K562 (cell line): Measurements from ENCODE around the gene ARHGAP26. TPM values are rescaled to one million over a fixed set of nuclear protein-coding genes. Genes with fewer than 3 reads are reported as not detected.

Source experiments
- ATAC-seq: fragments of 200-7000 bp; cut with Tn5 transposase; 3 replicates; pipeline ENCODE4 v1.9.1; 2020; ENCODE audit warnings: moderate library complexity
- BruUV-seq: library from RNA; stranded (reverse); fragments of 400-500 nt; replicated peaks from 2 replicates; lab custom pipeline; 2021; lab: Mats Ljungman, UMichigan
- CTCF ChIA-PET: fragments of 300-600 bp; formaldehyde crosslinking; extraction: SDS; loops from one replicate; lab custom pipeline; 2021; ENCODE audit warnings: low intra/inter-chr PET ratio; lab: Yijun Ruan, JAX
- POLR2A ChIA-PET: fragments of 300-600, 350-650 bp; sonication (Branson Sonifier 250); formaldehyde crosslinking; extraction: SDS; loops from one replicate; lab custom pipeline; 2021; ENCODE audit warnings: antibody characterized with exemption, inconsistent platforms; lab: Yijun Ruan, JAX
- DNase-seq, 4 experiments: peaks; one replicate each; pipeline versions ENCODE4 v3.0.0 to v3.0.0-alpha.2; 2011 to 2018; ENCODE audit warnings: low spot score in 3 of 4, mixed read lengths in 3 of 4; ENCODE audit errors: extremely low read depth in 1 of 4
- FAIRE-seq: peaks from 2 replicates; lab custom pipeline; 2011; peaks lifted over from hg19 to GRCh38; lab: Jason Lieb, UNC
- H2AFZ ChIP-seq: 2 replicates; pipeline ENCODE4 v1.6.0; 2011; ENCODE audit warnings: low read depth, low read length, control low read depth, inconsistent platforms
- H3K27ac ChIP-seq: fragments of 200-600 bp; 3 replicates; pipeline ENCODE4 v1.8.0; 2011; ENCODE audit warnings: low read depth, mild to moderate bottlenecking, control low read depth, inconsistent platforms, low read length, moderate library complexity, mixed read lengths; ENCODE audit errors: extremely low read depth
- H3K27me3 ChIP-seq, 2 experiments: fragments of 300-600 bp in 1 of 2; 2 replicates in 1 of 2; 3 replicates in 1 of 2; pipeline versions ENCODE4 v1.6.0 to v1.8.0; 2011; ENCODE audit warnings: inconsistent platforms in 2 of 2, low read length in 2 of 2, mild to moderate bottlenecking in 1 of 2, mixed read lengths in 1 of 2, moderate library complexity in 1 of 2; ENCODE audit not compliant: control insufficient read depth in 2 of 2, insufficient read depth in 2 of 2
- H3K36me3 ChIP-seq: fragments of 300-600 bp; 3 replicates; pipeline ENCODE4 v1.8.0; 2011; ENCODE audit warnings: mild to moderate bottlenecking, low read length, inconsistent platforms; ENCODE audit not compliant: control insufficient read depth, insufficient read depth
- H3K4me1 ChIP-seq, 2 experiments: fragments of 200-600 bp in 1 of 2; replicated peaks in 1 of 2; 2 replicates in 1 of 2; 3 replicates in 1 of 2; pipeline versions ENCODE4 v1.5.1 to v1.8.0; 2011; ENCODE audit warnings: inconsistent platforms in 2 of 2, low read length in 2 of 2, mild to moderate bottlenecking in 1 of 2, mixed read lengths in 1 of 2, moderate library complexity in 1 of 2; ENCODE audit not compliant: control insufficient read depth in 2 of 2, insufficient read depth in 2 of 2
- H3K4me2 ChIP-seq: 2 replicates; pipeline ENCODE4 v1.6.1; 2011; ENCODE audit warnings: low read length, control low read depth, inconsistent platforms, mixed read lengths; ENCODE audit not compliant: insufficient read depth
- H3K4me3 ChIP-seq: fragments of 200-600 bp; sonication (generic), shearing (Covaris generic); 2 replicates; pipeline ENCODE4 v1.5.1; 2016; ENCODE audit warnings: control low read depth, inconsistent platforms
- H3K79me2 ChIP-seq: fragments of 200-600 bp; 3 replicates; pipeline ENCODE4 v1.8.0; 2011; ENCODE audit warnings: low read length, inconsistent platforms; ENCODE audit not compliant: control insufficient read depth, insufficient read depth
- H3K9ac ChIP-seq, 2 experiments: 2 replicates each; pipeline versions ENCODE4 v1.6.0 to v1.6.1; 2011; ENCODE audit warnings: low read depth in 2 of 2, low read length in 2 of 2, control low read depth in 1 of 2, inconsistent platforms in 1 of 2, mild to moderate bottlenecking in 1 of 2, mixed read lengths in 1 of 2; ENCODE audit not compliant: insufficient read depth in 1 of 2
- H3K9me1 ChIP-seq: one replicate; pipeline ENCODE4 v1.6.0; 2011; ENCODE audit warnings: inconsistent platforms, mild to moderate bottlenecking, low read length, moderate library complexity; ENCODE audit not compliant: control insufficient read depth, insufficient read depth
- H3K9me3 ChIP-seq: replicated peaks from 2 replicates; pipeline ENCODE4 v1.5.1; 2011; ENCODE audit warnings: low read depth, low read length, inconsistent platforms; ENCODE audit not compliant: control insufficient read depth, insufficient read depth
- H4K20me1 ChIP-seq: replicated peaks from 2 replicates; pipeline ENCODE4 v1.6.1; 2011; ENCODE audit warnings: low read length, inconsistent platforms, mixed read lengths; ENCODE audit not compliant: control insufficient read depth, insufficient read depth
- ARHGAP35 ChIP-seq: fragments of 450-650 bp; IDR thresholded peaks from 2 replicates; pipeline ENCODE4 v1.6.1; 2018; ENCODE audit not compliant: partially characterized antibody
- ATF6 ChIP-seq: sonication (generic); formaldehyde crosslinking; IDR thresholded peaks from 2 replicates; pipeline ENCODE4 v1.4.0; 2020; ENCODE audit warnings: mild to moderate bottlenecking, missing genetic modification reagents
- CBFA2T3 ChIP-seq: fragments of 450-650 bp; IDR thresholded peaks from 2 replicates; pipeline ENCODE4 v1.6.1; 2017
- FOXJ3 ChIP-seq: sonication (generic); formaldehyde crosslinking; IDR thresholded peaks from 2 replicates; pipeline ENCODE4 v1.4.0; 2020; ENCODE audit warnings: mild to moderate bottlenecking, missing genetic modification reagents
- SNIP1 ChIP-seq: fragments of 450-650 bp; IDR thresholded peaks from 2 replicates; pipeline ENCODE4 v1.7.1; 2017; ENCODE audit warnings: low read depth, mild to moderate bottlenecking
- ZNF121 ChIP-seq: sonication (generic); formaldehyde crosslinking; conservative IDR thresholded peaks from 2 replicates; pipeline ENCODE4 v1.8.0; 2022; ENCODE audit warnings: missing genetic modification reagents
- ZNF668 ChIP-seq: fragments of 250-450 bp; sonication (Bioruptor Pico); IDR thresholded peaks from 2 replicates; pipeline ENCODE4 v1.8.0; 2022; ENCODE audit warnings: mild to moderate bottlenecking, inconsistent platforms
- WGBS: fragments of 100-300 bp; shearing (Covaris generic); methylation state at CpG from one replicate; pipeline ENCODE4 v1.1.6; 2016; ENCODE audit warnings: low coverage, mixed read lengths; ENCODE audit not compliant: insufficient coverage; ENCODE audit errors: missing lambda C conversion rate; 5-methylcytosine and 5-hydroxymethylcytosine counted together
- in situ Hi-C: fragments of 300-500 bp; cut with MboI; formaldehyde crosslinking; loops from 4 replicates; pipeline ENCODE4 v1.15.0; 2018; ENCODE audit warnings: inconsistent platforms, mixed read lengths
- intact Hi-C: fragments of 100-400 bp; cut with micrococcal nuclease; formaldehyde crosslinking; loops from 2 replicates; pipeline ENCODE4 v1.14.2; 2022
- polyA plus RNA-seq, 8 experiments: library from polyadenylated mRNA; depleted of rRNA in 4 of 8; stranded (reverse) in 5 of 8; unstranded in 3 of 8; fragments of >200 nt; fragmentation: Nextera tagmentation in 2 of 8; fragmentation: Illumina TruSeq in 1 of 8; extraction: Ambion mirVana in 2 of 8; extraction: Trizol in 1 of 8; gene quantifications; 2 replicates each; pipeline versions ENCODE4 v1.2.1 to v1.2.3, GENCODE V29; 2011 to 2014; ENCODE audit warnings: inconsistent platforms in 1 of 8, missing spikeins in 1 of 8
- total RNA-seq, 7 experiments: library from RNA; depleted of rRNA in 6 of 7; stranded (reverse); fragments of >200 nt in 6 of 7; fragmentation: Illumina TruSeq in 2 of 7; extraction: Trizol in 2 of 7; gene quantifications; 2 replicates each; pipeline versions ENCODE4 v1.2.1 to v1.2.3, GENCODE V29; 2011 to 2021; ENCODE audit warnings: low replicate concordance in 1 of 7
- TF ChIP-seq, protein P1 (sequence below), 2 experiments: fragments of 450-650 bp in 1 of 2; sonication (generic) in 1 of 2; formaldehyde crosslinking in 1 of 2; IDR thresholded peaks; 2 replicates each; pipeline versions ENCODE4 v1.7.1 to v1.9.0; 2016 to 2022; ENCODE audit warnings: inconsistent platforms in 1 of 2, mild to moderate bottlenecking in 1 of 2, missing genetic modification reagents in 1 of 2

ARHGAP26 gene
- total and polyA plus RNA-seq, 9 of the 15 experiments (the other 6 are each of a cell fraction or from before 2014, with no cell fraction given), result 0.13 to 1.1 (median 0.55) TPM

DNA sequence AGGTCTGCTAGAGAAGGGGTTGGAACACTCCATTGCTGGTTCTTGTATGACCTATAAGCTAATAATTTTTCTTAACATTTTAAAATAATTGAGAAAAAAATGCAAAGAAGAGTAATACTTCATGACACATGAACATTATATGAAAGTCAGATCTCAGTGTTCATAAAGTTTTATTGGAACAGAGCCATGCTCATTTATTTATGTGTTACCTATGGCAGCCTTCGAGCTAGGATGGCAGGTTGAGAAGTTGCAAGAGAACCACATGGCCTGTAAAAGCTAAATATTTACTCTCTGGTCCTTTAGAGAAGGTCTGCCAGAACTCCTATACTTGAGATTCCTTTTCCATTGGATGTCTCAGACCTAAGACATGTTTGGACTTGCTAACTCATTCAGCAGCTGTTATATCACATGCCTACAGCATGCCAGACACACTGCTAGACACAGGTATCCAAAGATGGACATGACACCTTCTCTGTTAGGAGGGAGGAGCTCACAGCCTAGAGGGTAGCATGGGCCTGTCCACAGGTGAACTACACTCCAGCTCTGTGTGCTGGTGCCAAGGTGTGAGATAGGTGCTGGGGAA lies 304.3 kb downstream of the ARHGAP26 start:
- H3K9me3 ChIP-seq, result no peaks in the 10 kb centered on the region
- DNase-seq, result no peak
- H3K9me1 ChIP-seq, result no peaks in the 10 kb centered on the region
- no peak overlapping the region for H3K27ac ChIP-seq
- H3K4me2 ChIP-seq, result no peak overlapping the region
- no peaks in the 10 kb centered on the region for H3K4me1 ChIP-seq
- no TSS peak for BruUV-seq
- no peaks in the 10 kb centered on the region for H3K79me2 ChIP-seq
- H3K4me3 ChIP-seq, result no peak overlapping the region
- TF ChIP-seq CBFA2T3, result no peak
- no peak for TF ChIP-seq ARHGAP35
- TF ChIP-seq ZNF668, result no peak
- TF ChIP-seq ZNF121 (CRISPR knock-in tag), result no peak
- TF ChIP-seq, protein P1, sequence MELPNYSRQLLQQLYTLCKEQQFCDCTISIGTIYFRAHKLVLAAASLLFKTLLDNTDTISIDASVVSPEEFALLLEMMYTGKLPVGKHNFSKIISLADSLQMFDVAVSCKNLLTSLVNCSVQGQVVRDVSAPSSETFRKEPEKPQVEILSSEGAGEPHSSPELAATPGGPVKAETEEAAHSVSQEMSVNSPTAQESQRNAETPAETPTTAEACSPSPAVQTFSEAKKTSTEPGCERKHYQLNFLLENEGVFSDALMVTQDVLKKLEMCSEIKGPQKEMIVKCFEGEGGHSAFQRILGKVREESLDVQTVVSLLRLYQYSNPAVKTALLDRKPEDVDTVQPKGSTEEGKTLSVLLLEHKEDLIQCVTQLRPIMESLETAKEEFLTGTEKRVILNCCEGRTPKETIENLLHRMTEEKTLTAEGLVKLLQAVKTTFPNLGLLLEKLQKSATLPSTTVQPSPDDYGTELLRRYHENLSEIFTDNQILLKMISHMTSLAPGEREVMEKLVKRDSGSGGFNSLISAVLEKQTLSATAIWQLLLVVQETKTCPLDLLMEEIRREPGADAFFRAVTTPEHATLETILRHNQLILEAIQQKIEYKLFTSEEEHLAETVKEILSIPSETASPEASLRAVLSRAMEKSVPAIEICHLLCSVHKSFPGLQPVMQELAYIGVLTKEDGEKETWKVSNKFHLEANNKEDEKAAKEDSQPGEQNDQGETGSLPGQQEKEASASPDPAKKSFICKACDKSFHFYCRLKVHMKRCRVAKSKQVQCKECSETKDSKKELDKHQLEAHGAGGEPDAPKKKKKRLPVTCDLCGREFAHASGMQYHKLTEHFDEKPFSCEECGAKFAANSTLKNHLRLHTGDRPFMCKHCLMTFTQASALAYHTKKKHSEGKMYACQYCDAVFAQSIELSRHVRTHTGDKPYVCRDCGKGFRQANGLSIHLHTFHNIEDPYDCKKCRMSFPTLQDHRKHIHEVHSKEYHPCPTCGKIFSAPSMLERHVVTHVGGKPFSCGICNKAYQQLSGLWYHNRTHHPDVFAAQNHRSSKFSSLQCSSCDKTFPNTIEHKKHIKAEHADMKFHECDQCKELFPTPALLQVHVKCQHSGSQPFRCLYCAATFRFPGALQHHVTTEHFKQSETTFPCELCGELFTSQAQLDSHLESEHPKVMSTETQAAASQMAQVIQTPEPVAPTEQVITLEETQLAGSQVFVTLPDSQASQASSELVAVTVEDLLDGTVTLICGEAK (IDR thresholded peaks at IDR 0.05), result peak; percentile 71
- TF ChIP-seq, protein P1 (CRISPR knock-in tag; IDR thresholded peaks at IDR 0.05), result no peak
- no peak for TF ChIP-seq SNIP1
- no peak for TF ChIP-seq FOXJ3 (CRISPR knock-in tag)
- no peak for TF ChIP-seq ATF6 (CRISPR knock-in tag)
- TF ChIP-seq, all 486 proteins: peak for 1
- ChIA-PET POLR2A (no interaction called here), CTCF (no interaction called here)
- ATAC-seq (no peak), FAIRE-seq (no peak)
- Histone ChIP-seq H2AFZ (no peak overlapping the region), H3K27me3 (no peaks in the 10 kb centered on the region; a peak in 2 of 5 replicates), H4K20me1 (no peaks in the 10 kb centered on the region), H3K9ac (no peak overlapping the region), H3K36me3 (no peaks in the 10 kb centered on the region)
- in situ Hi-C loops (no loop called here), intact Hi-C loops (no loop called here)
- 0% methylated on average over 1 of the region's 1 CpG for WGBS
